Keratinocyte (primary cell): ENCODE results near the gene POLR2L. TPM values are rescaled to one million over a fixed set of nuclear protein-coding genes. Genes with fewer than 3 reads are reported as not detected.

Experiments
- DNase-seq: peaks from one replicate; pipeline ENCODE4 v3.0.0-alpha.2; 2011; ENCODE audit warnings: low read depth, missing footprints, low spot score
- FAIRE-seq: peaks from 2 replicates; lab custom pipeline; 2011; peaks lifted over from hg19 to GRCh38; lab: Jason Lieb, UNC
- H2AFZ ChIP-seq: 2 replicates; pipeline ENCODE4 v1.6.0; 2012; ENCODE audit warnings: low read length, control low read depth, inconsistent platforms; ENCODE audit not compliant: control insufficient read depth
- H3K27ac ChIP-seq: 2 replicates; pipeline ENCODE4 v1.5.1; 2011; ENCODE audit warnings: low read length; ENCODE audit not compliant: control insufficient read depth, insufficient read depth
- H3K27me3 ChIP-seq: 3 replicates; pipeline ENCODE4 v1.6.0; 2011; ENCODE audit warnings: low read length; ENCODE audit not compliant: control insufficient read depth, insufficient read depth; ENCODE audit errors: extremely low read depth
- H3K36me3 ChIP-seq, 2 experiments: 2 replicates in 1 of 2; 3 replicates in 1 of 2; pipeline ENCODE4 v1.5.1; 2011; ENCODE audit warnings: low read length in 2 of 2, mild to moderate bottlenecking in 1 of 2; ENCODE audit not compliant: control insufficient read depth in 2 of 2, insufficient read depth in 2 of 2; ENCODE audit errors: extremely low read depth in 1 of 2
- H3K4me1 ChIP-seq: 3 replicates; pipeline ENCODE4 v1.5.1; 2011; ENCODE audit warnings: low read length; ENCODE audit not compliant: control insufficient read depth, insufficient read depth; ENCODE audit errors: extremely low read depth
- H3K4me2 ChIP-seq: 3 replicates; pipeline ENCODE4 v1.6.0; 2011; ENCODE audit warnings: low read depth, low read length; ENCODE audit not compliant: control insufficient read depth, insufficient read depth; ENCODE audit errors: extremely low read depth
- H3K4me3 ChIP-seq, 3 experiments: fragments of 200-600 bp in 1 of 3; sonication (generic) in 1 of 3; 2 replicates in 2 of 3; 3 replicates in 1 of 3; pipeline ENCODE4 v1.5.1; 2011 to 2016; ENCODE audit warnings: low read length in 3 of 3, mild to moderate bottlenecking in 3 of 3, control low read depth in 2 of 3, inconsistent platforms in 1 of 3, low read depth in 1 of 3, mixed read lengths in 1 of 3, mixed run types in 1 of 3, moderate library complexity in 1 of 3; ENCODE audit not compliant: control insufficient read depth in 2 of 3, insufficient read depth in 2 of 3; ENCODE audit errors: extremely low read depth in 1 of 3
- H3K79me2 ChIP-seq: 2 replicates; pipeline ENCODE4 v1.6.0; 2012; ENCODE audit warnings: low read length; ENCODE audit not compliant: control insufficient read depth, insufficient read depth
- H3K9ac ChIP-seq: 3 replicates; pipeline ENCODE4 v1.6.0; 2011; ENCODE audit warnings: low read length; ENCODE audit not compliant: control insufficient read depth, insufficient read depth; ENCODE audit errors: extremely low read depth
- H3K9me1 ChIP-seq: 3 replicates; pipeline ENCODE4 v1.6.0; 2011; ENCODE audit warnings: low read length; ENCODE audit not compliant: control insufficient read depth, insufficient read depth; ENCODE audit errors: extremely low read depth
- H3K9me3 ChIP-seq: 2 replicates; pipeline ENCODE4 v1.5.1; 2012; ENCODE audit warnings: low read depth, low read length; ENCODE audit not compliant: control insufficient read depth
- H4K20me1 ChIP-seq: 3 replicates; pipeline ENCODE4 v1.6.0; 2011; ENCODE audit warnings: low read length; ENCODE audit not compliant: control insufficient read depth, insufficient read depth; ENCODE audit errors: extremely low read depth
- EZH2 ChIP-seq: IDR thresholded peaks from one replicate; pipeline ENCODE4 v1.6.1; 2012; ENCODE audit warnings: inconsistent platforms, mild to moderate bottlenecking, low read length, moderate library complexity
- dilution Hi-C: fragments of 300-500 bp; cut with MboI; formaldehyde crosslinking; loops from one replicate; pipeline ENCODE4 v1.7.0; 2020; ENCODE audit warnings: low sequenced_read_pairs; ENCODE audit not compliant: extremely low pct_ligation_motif_present
- polyA plus RNA-seq, 5 experiments: library from polyadenylated mRNA; depleted of rRNA in 3 of 5; stranded (reverse) in 3 of 5; stranded (forward) in 1 of 5; unstranded in 1 of 5; fragments of >200 nt; gene quantifications; 1 replicate in 1 of 5; 2 replicates in 3 of 5; 3 replicates in 1 of 5; pipeline versions ENCODE4 v1.2.1 to v1.2.3, GENCODE V29; 2011 to 2012; ENCODE audit warnings: missing spikeins in 2 of 5, low read depth in 1 of 5, low replicate concordance in 1 of 5
- TF ChIP-seq, protein P1 (sequence below), 3 experiments: IDR thresholded peaks in 1 of 3; conservative IDR thresholded peaks in 1 of 3; optimal IDR thresholded peaks in 1 of 3; 2 replicates in 2 of 3; 3 replicates in 1 of 3; pipeline versions ENCODE3 to v1.5.1; 2011; ENCODE audit warnings: low read length in 3 of 3, mild to moderate bottlenecking in 3 of 3, moderate library complexity in 2 of 3, control low read depth in 1 of 3, inconsistent platforms in 1 of 3; ENCODE audit not compliant: insufficient read depth in 2 of 3; ENCODE audit errors: extremely low read depth in 1 of 3

POLR2L gene
- polyA plus RNA-seq, 1 donor (not counting 4 experiments of a cell fraction or from before 2014, with no cell fraction given), result 145 TPM

DNA sequence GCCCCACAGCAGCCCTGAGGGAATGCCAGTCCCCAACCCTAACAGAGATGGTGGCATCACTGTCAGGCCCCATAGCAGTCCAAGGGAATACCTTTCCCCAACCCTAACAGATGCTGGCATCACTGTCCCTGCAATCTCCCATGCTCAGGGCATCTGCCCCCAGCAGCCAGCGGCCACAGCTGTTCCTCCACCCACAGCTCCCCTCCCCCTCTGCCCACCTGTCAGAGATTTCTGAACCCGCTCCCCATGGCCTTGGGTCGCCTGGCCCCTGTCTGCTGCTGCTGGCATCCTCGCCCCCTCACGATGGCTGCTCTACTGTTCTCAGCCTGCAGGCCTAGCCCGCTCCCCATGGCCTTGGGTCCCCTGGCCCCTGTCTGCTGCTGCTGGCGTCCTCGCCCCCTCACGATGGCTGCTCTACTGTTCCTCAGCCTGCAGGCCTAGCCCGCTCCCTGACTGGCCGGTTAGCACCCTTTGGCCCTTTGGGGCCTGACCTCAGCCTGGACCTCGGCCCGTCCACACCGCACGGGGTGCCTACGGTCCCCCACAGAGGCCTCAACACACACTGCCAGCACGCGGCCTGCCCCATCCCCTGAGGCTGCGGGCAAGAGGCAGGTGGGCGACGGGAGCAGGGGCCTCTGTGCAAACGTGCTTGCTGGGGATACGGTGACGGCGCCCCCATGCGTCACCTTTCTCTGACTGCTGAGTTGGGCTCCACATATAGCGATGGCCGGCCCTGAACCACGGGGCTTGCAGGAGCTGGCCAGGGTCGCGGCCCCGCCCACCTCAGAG lies 47.6 kb upstream of the POLR2L start:
- no peak for FAIRE-seq
- Histone ChIP-seq H4K20me1 (no peaks in the 10 kb centered on the region), H3K9ac (no peak overlapping the region), H3K36me3 (peaks cover 4 to 11% of the 10 kb centered on the region in 2 experiments), H2AFZ (no peak overlapping the region), H3K27ac (no peak overlapping the region), H3K4me1 (no peaks in the 10 kb centered on the region), H3K9me3 (no peaks in the 10 kb centered on the region), H3K79me2 (no peaks in the 10 kb centered on the region), H3K9me1 (no peaks in the 10 kb centered on the region), H3K4me2 (no peak overlapping the region), H3K4me3 (no peak overlapping the region), H3K27me3 (no peaks in the 10 kb centered on the region)
- dilution Hi-C loops, result no loop called here
- TF ChIP-seq EZH2, result no peak
- TF ChIP-seq, protein P1, sequence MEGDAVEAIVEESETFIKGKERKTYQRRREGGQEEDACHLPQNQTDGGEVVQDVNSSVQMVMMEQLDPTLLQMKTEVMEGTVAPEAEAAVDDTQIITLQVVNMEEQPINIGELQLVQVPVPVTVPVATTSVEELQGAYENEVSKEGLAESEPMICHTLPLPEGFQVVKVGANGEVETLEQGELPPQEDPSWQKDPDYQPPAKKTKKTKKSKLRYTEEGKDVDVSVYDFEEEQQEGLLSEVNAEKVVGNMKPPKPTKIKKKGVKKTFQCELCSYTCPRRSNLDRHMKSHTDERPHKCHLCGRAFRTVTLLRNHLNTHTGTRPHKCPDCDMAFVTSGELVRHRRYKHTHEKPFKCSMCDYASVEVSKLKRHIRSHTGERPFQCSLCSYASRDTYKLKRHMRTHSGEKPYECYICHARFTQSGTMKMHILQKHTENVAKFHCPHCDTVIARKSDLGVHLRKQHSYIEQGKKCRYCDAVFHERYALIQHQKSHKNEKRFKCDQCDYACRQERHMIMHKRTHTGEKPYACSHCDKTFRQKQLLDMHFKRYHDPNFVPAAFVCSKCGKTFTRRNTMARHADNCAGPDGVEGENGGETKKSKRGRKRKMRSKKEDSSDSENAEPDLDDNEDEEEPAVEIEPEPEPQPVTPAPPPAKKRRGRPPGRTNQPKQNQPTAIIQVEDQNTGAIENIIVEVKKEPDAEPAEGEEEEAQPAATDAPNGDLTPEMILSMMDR (optimal IDR thresholded peaks at IDR 0.05 in 1 of 3, IDR thresholded peaks at IDR 0.05 in 1 of 3, conservative IDR thresholded peaks at IDR 0.05 in 1 of 3; ENCODE audit: extremely low read depth in 1 of 3, insufficient read depth in 2 of 3, low read length in 3 of 3), result no peak
- DNase-seq, result no peak

DNA sequence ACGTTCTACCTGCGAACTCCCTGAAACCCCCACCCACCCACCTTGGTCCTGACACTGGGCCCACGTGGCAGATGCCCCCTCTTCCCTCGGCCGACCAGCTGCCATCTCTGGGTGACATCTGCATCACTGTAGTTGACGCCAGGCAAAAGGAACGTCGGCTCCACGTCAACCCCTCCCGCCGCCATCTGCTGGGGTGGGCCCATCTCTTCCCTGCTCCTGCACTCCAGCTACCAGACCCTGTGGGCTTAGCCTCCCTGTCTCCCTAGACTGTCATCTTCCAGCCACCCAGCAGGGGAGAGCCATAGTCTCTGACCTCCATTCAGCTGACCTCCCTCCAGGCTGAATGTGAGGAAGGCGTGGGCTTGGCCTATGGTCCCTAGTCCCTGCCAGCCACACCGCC lies 46.9 kb upstream of the POLR2L start:
- no peaks in the 10 kb centered on the region for H4K20me1 ChIP-seq
- no peak overlapping the region for H3K4me2 ChIP-seq
- H3K9ac ChIP-seq, result no peak overlapping the region
- dilution Hi-C loops, result no loop called here
- H3K4me3 ChIP-seq, result no peak overlapping the region
- TF ChIP-seq, protein P1 (optimal IDR thresholded peaks at IDR 0.05 in 1 of 3, IDR thresholded peaks at IDR 0.05 in 1 of 3, conservative IDR thresholded peaks at IDR 0.05 in 1 of 3; ENCODE audit: extremely low read depth in 1 of 3, insufficient read depth in 2 of 3, low read length in 3 of 3), result no peak
- no peak for TF ChIP-seq EZH2
- no peaks in the 10 kb centered on the region for H3K27me3 ChIP-seq
- DNase-seq (no peak), FAIRE-seq (no peak)
- no peaks in the 10 kb centered on the region for H3K9me3 ChIP-seq
- H3K79me2 ChIP-seq, result no peaks in the 10 kb centered on the region
- H3K4me1 ChIP-seq, result no peaks in the 10 kb centered on the region
- H3K27ac ChIP-seq, result no peak overlapping the region
- no peak overlapping the region for H2AFZ ChIP-seq
- no peaks in the 10 kb centered on the region for H3K9me1 ChIP-seq
- H3K36me3 ChIP-seq, result peaks cover 4 to 11% of the 10 kb centered on the region in 2 experiments
